SU-DHL-6 (cell line): ENCODE data around the gene MUCL3.

Experiments
- H2AFZ ChIP-seq: fragments of 200-600 bp; sonication (generic); 2 replicates; pipeline ENCODE4 v1.6.1; 2014; ENCODE audit warnings: low read depth, mild to moderate bottlenecking, moderate library complexity, mixed read lengths, antibody characterized with exemption, low read length; ENCODE audit not compliant: severe bottlenecking
- H3F3A ChIP-seq: fragments of 200-600 bp; shearing (Covaris generic); 2 replicates; pipeline ENCODE4 v1.6.0; 2016; ENCODE audit warnings: antibody characterized with exemption, mild to moderate bottlenecking; ENCODE audit not compliant: insufficient read depth
- H3K27ac ChIP-seq: fragments of 200-600 bp; sonication (generic); 2 replicates; pipeline ENCODE4 v1.5.1; 2016; ENCODE audit warnings: low read depth, mild to moderate bottlenecking, low read length, moderate library complexity, mixed read lengths
- H3K27me3 ChIP-seq: fragments of 200-600 bp; sonication (generic), shearing (Covaris generic); 2 replicates; pipeline ENCODE4 v1.6.0; 2014; ENCODE audit warnings: mild to moderate bottlenecking, low read length
- H3K36me3 ChIP-seq: fragments of 200-600 bp; sonication (generic); 2 replicates; pipeline ENCODE4 v1.6.1; 2014; ENCODE audit warnings: mild to moderate bottlenecking, low read length, mixed read lengths
- H3K4me2 ChIP-seq: fragments of 300-600, 200-600 bp; shearing (Covaris generic), sonication (generic); 2 replicates; pipeline ENCODE4 v1.6.0; 2014; ENCODE audit warnings: low read length, low read depth, mild to moderate bottlenecking; ENCODE audit not compliant: poor library complexity, severe bottlenecking
- H3K4me3 ChIP-seq: fragments of 200-600 bp; sonication (generic); 2 replicates; pipeline ENCODE4 v1.5.1; 2014; ENCODE audit warnings: antibody characterized with exemption, low read length, mild to moderate bottlenecking, mixed read lengths; ENCODE audit not compliant: insufficient read depth, poor library complexity, severe bottlenecking
- H3K79me2 ChIP-seq: fragments of 200-600 bp; sonication (generic); 2 replicates; pipeline ENCODE4 v1.6.1; 2014; ENCODE audit warnings: mild to moderate bottlenecking, low read length, moderate library complexity; ENCODE audit not compliant: insufficient read depth
- H3K9ac ChIP-seq: fragments of 200-600 bp; sonication (generic); 2 replicates; pipeline ENCODE4 v1.7.0; 2014; ENCODE audit warnings: mild to moderate bottlenecking, low read length
- H3K9me2 ChIP-seq: fragments of 200-600 bp; sonication (generic); replicated peaks from 2 replicates; pipeline ENCODE4 v1.6.1; 2014; ENCODE audit warnings: low read length; ENCODE audit not compliant: insufficient read depth
- H3K9me3 ChIP-seq: fragments of 200-600 bp; sonication (generic); 2 replicates; pipeline ENCODE4 v1.6.1; 2014; ENCODE audit warnings: low read length, mixed read lengths; ENCODE audit not compliant: insufficient read depth
- H4K20me1 ChIP-seq: fragments of 200-600 bp; sonication (generic); 2 replicates; pipeline ENCODE4 v1.6.1; 2014; ENCODE audit warnings: low read depth, mild to moderate bottlenecking, antibody characterized with exemption, low read length, moderate library complexity, mixed read lengths
- EZH2phosphoT487 ChIP-seq: fragments of 200-600 bp; sonication (generic), shearing (Covaris generic); conservative IDR thresholded peaks from 2 replicates; pipeline ENCODE4 v1.6.1; 2018; ENCODE audit warnings: mild to moderate bottlenecking, antibody characterized with exemption, low read length, moderate library complexity, mixed read lengths
- TF ChIP-seq, protein P1 (sequence below): fragments of 200-600 bp; sonication (generic); IDR thresholded peaks from one replicate; pipeline ENCODE4 v1.5.1; 2017; ENCODE audit warnings: antibody characterized with exemption, mild to moderate bottlenecking, low read length, moderate library complexity; ENCODE audit not compliant: insufficient read depth, poor library complexity, severe bottlenecking

Gene MUCL3

DNA sequence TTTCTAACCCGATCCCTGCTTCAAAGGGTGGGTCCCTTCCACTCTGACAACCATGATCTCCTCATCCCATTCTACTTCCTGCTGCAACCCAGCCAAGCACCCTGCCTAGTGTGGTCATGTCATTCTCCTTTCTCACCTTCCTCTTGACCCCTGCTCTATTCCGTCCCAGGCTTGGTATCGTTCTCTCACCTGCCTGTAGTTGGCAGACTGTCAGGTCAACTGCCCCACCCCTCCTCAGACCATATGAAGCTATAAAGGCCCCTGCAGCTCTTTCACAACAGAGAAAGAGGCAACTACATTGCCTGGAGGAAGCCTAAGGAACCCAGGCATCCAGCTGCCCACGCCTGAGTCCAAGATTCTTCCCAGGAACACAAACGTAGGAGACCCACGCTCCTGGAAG lies 42.7 kb downstream of the MUCL3 start, which contains the start of gene MUC21:
TSS of gene MUC21 (plus strand) at position 280 of the 400 bp plus-strand sequence. CDS start 241 bp downstream, outside the sequence.
- Histone ChIP-seq H3K4me2 (no peak within 1 kb of the TSS), H3K36me3 (no peaks in the 10 kb centered on the region), H3K79me2 (no peaks in the 10 kb centered on the region), H3K9me2 (no peaks in the 10 kb centered on the region), H3K27me3 (no peaks in the 10 kb centered on the region), H3K9me3 (no peaks in the 10 kb centered on the region), H2AFZ (no peak within 1 kb of the TSS), H4K20me1 (no peaks in the 10 kb centered on the region), H3F3A (no peaks in the 10 kb centered on the region), H3K4me3 (no peak within 1 kb of the TSS), H3K9ac (no peak within 1 kb of the TSS), H3K27ac (no peak within 1 kb of the TSS)
- TF ChIP-seq EZH2phosphoT487: no peak
- TF ChIP-seq, protein P1, sequence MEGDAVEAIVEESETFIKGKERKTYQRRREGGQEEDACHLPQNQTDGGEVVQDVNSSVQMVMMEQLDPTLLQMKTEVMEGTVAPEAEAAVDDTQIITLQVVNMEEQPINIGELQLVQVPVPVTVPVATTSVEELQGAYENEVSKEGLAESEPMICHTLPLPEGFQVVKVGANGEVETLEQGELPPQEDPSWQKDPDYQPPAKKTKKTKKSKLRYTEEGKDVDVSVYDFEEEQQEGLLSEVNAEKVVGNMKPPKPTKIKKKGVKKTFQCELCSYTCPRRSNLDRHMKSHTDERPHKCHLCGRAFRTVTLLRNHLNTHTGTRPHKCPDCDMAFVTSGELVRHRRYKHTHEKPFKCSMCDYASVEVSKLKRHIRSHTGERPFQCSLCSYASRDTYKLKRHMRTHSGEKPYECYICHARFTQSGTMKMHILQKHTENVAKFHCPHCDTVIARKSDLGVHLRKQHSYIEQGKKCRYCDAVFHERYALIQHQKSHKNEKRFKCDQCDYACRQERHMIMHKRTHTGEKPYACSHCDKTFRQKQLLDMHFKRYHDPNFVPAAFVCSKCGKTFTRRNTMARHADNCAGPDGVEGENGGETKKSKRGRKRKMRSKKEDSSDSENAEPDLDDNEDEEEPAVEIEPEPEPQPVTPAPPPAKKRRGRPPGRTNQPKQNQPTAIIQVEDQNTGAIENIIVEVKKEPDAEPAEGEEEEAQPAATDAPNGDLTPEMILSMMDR: no peak

DNA sequence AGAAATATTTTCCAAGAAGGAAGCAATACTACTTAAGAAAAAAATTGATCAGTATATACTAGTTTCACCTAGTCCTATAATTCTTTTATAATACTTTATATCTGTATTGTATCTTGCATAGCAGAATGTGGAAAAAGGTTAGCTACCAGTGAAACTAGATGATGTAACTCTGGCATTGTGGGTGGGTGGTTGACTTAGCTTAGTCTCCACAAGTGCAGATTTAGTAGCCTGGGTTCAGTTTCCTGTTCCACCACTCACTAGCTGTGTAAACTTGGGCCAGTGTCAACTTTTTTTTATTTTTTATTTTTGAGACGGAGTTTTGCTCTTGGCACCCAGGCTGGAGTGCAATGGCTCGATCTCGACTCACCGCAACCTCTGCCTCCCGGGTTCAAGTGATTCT lies 44.7 kb downstream of the MUCL3 start:
- TF ChIP-seq EZH2phosphoT487: no peak
- TF ChIP-seq, protein P1: no peak
- H3K36me3 ChIP-seq: no peaks in the 10 kb centered on the region
- H3K27me3 ChIP-seq: no peaks in the 10 kb centered on the region
- H3K9ac ChIP-seq: no peak overlapping the region
- H3K4me2 ChIP-seq: no peak overlapping the region
- no peak overlapping the region for H2AFZ ChIP-seq
- H3F3A ChIP-seq: no peaks in the 10 kb centered on the region
- no peaks in the 10 kb centered on the region for H3K9me3 ChIP-seq
- no peaks in the 10 kb centered on the region for H3K79me2 ChIP-seq
- H3K4me3 ChIP-seq: no peak overlapping the region
- H3K27ac ChIP-seq: no peak overlapping the region
- no peaks in the 10 kb centered on the region for H3K9me2 ChIP-seq
- no peaks in the 10 kb centered on the region for H4K20me1 ChIP-seq

DNA sequence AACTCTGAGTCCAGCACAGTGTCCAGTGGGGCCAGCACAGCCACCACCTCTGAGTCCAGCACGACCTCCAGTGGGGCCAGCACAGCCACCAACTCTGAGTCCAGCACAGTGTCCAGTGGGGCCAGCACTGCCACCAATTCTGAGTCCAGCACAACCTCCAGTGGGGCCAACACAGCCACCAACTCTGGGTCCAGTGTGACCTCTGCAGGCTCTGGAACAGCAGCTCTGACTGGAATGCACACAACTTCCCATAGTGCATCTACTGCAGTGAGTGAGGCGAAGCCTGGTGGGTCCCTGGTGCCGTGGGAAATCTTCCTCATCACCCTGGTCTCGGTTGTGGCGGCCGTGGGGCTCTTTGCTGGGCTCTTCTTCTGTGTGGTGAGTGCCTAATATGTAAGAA lies 46.5 kb downstream of the MUCL3 start:
- no peaks in the 10 kb centered on the region for H3F3A ChIP-seq
- H3K79me2 ChIP-seq: no peaks in the 10 kb centered on the region
- H3K36me3 ChIP-seq: no peaks in the 10 kb centered on the region
- H4K20me1 ChIP-seq: no peaks in the 10 kb centered on the region
- H3K9me3 ChIP-seq: no peaks in the 10 kb centered on the region
- no peak for TF ChIP-seq EZH2phosphoT487
- TF ChIP-seq, protein P1: no peak
- H3K4me3 ChIP-seq: no peak overlapping the region
- no peaks in the 10 kb centered on the region for H3K27me3 ChIP-seq
- H3K27ac ChIP-seq: no peak overlapping the region
- no peak overlapping the region for H3K4me2 ChIP-seq
- no peak overlapping the region for H2AFZ ChIP-seq
- H3K9me2 ChIP-seq: no peaks in the 10 kb centered on the region
- H3K9ac ChIP-seq: no peak overlapping the region
